ENCODE measurements around the gene MRPL1.

MRPL1 gene

DNA sequence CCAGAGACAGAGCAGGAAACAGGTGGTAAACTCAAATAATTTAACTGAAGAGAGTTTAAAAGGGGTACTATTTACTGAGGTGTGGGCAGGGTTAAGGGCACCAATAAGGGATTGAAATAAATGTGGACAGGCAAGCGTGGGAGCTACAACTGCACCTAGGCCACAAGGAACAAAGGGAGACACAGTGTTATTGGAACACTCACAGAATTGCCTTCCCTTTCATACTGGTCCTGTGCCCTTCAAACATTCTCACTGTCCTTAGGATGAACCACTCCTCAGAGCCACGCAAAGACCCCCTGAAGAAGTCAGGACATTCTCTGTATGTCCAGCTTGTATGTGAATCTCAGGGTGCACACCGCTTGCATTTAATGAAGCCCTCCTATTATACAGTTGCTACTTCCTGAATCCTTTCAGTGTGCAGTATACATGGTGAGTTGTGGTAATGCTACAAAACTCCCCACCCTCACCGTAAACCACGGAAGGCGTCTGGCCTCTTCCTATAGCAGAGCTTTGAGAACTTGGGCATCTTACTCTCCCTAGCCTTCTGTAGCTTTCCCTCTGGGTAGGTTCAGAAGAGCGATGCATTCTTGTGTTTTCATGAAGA lies 9.6 kb upstream of the MRPL1 start:
- no peaks in the 10 kb centered on the region for H3K36me3 ChIP-seq (ENCODE audit: control insufficient read depth in 1 of 2, insufficient read depth in 2 of 2, low read length in 2 of 2)
- H3K27me3 ChIP-seq (ENCODE audit: insufficient read depth, low read length) = no peaks in the 10 kb centered on the region
- H3K4me2 ChIP-seq (ENCODE audit: low read length) = no peak overlapping the region
- H3K23ac ChIP-seq (ENCODE audit: low read length) = no peak overlapping the region
- H2BK12ac ChIP-seq (ENCODE audit: low read length) = no peak overlapping the region
- no CpG with 5 or more reads among the region's 7 CpGs for WGBS (ENCODE audit: extremely low coverage, insufficient coverage, insufficient read length)
- no peaks in the 10 kb centered on the region for H3K79me1 ChIP-seq (ENCODE audit: low read length)
- no peaks in the 10 kb centered on the region for H3K79me2 ChIP-seq (ENCODE audit: control insufficient read depth, insufficient read depth, low read length, poor library complexity)
- no peak overlapping the region for H4K91ac ChIP-seq (ENCODE audit: low read depth, low read length)
- H2AK5ac ChIP-seq (ENCODE audit: low read length) = no peak overlapping the region
- H3K18ac ChIP-seq (ENCODE audit: low read length) = no peak overlapping the region
- H3K4me3 ChIP-seq (ENCODE audit: low read depth, low read length) = no peak overlapping the region
- no peak overlapping the region for H3K27ac ChIP-seq (ENCODE audit: low read depth, low read length)
- no peak overlapping the region for H2BK120ac ChIP-seq (ENCODE audit: insufficient read depth, low read length, poor library complexity)
- no peak overlapping the region for H3K9ac ChIP-seq (ENCODE audit: low read length)
- no peak overlapping the region for H2BK5ac ChIP-seq (ENCODE audit: low read depth, low read length, poor library complexity)
- no peak overlapping the region for H4K8ac ChIP-seq (ENCODE audit: low read depth, low read length)
- H3K4me1 ChIP-seq (ENCODE audit: control insufficient read depth in 1 of 2, insufficient read depth in 2 of 2, low read length in 2 of 2) = no peaks in the 10 kb centered on the region
- no peak overlapping the region for H4K12ac ChIP-seq (ENCODE audit: low read depth, low read length)
- H3K14ac ChIP-seq (ENCODE audit: low read length) = no peak overlapping the region
- DNase-seq = no peak
- H2AFZ ChIP-seq (ENCODE audit: insufficient read depth, low read length, poor library complexity) = no peak overlapping the region
- H3K4ac ChIP-seq (ENCODE audit: low read depth, low read length) = no peak overlapping the region
- H3K9me3 ChIP-seq (ENCODE audit: insufficient read depth, low read depth, low read length) = no peaks in the 10 kb centered on the region

GRCh38 chr4:77854431-77855111 lies 8.1 kb upstream of the MRPL1 start:
- no peak overlapping the region for H2BK120ac ChIP-seq (ENCODE audit: insufficient read depth, low read length, poor library complexity)
- H4K12ac ChIP-seq (ENCODE audit: low read depth, low read length) = no peak overlapping the region
- H3K79me2 ChIP-seq (ENCODE audit: control insufficient read depth, insufficient read depth, low read length, poor library complexity) = no peaks in the 10 kb centered on the region
- no CpG with 5 or more reads among the region's 7 CpGs for WGBS (ENCODE audit: extremely low coverage, insufficient coverage, insufficient read length)
- H2BK5ac ChIP-seq (ENCODE audit: low read depth, low read length, poor library complexity) = no peak overlapping the region
- H3K9ac ChIP-seq (ENCODE audit: low read length) = no peak overlapping the region
- no peak overlapping the region for H2BK12ac ChIP-seq (ENCODE audit: low read length)
- H4K91ac ChIP-seq (ENCODE audit: low read depth, low read length) = no peak overlapping the region
- no peak overlapping the region for H3K4me2 ChIP-seq (ENCODE audit: low read length)
- H3K4ac ChIP-seq (ENCODE audit: low read depth, low read length) = no peak overlapping the region
- H3K27ac ChIP-seq (ENCODE audit: low read depth, low read length) = no peak overlapping the region
- no peak overlapping the region for H3K23ac ChIP-seq (ENCODE audit: low read length)
- no peak overlapping the region for H2AFZ ChIP-seq (ENCODE audit: insufficient read depth, low read length, poor library complexity)
- no peak overlapping the region for H2AK5ac ChIP-seq (ENCODE audit: low read length)
- H3K36me3 ChIP-seq (ENCODE audit: control insufficient read depth in 1 of 2, insufficient read depth in 2 of 2, low read length in 2 of 2) = no peaks in the 10 kb centered on the region
- no peak overlapping the region for H3K4me3 ChIP-seq (ENCODE audit: low read depth, low read length)
- H3K9me3 ChIP-seq (ENCODE audit: insufficient read depth, low read depth, low read length) = no peaks in the 10 kb centered on the region
- no peak overlapping the region for H3K18ac ChIP-seq (ENCODE audit: low read length)
- H3K14ac ChIP-seq (ENCODE audit: low read length) = no peak overlapping the region
- no peaks in the 10 kb centered on the region for H3K27me3 ChIP-seq (ENCODE audit: insufficient read depth, low read length)
- H3K79me1 ChIP-seq (ENCODE audit: low read length) = no peaks in the 10 kb centered on the region
- peak in 1 of 2 donors; percentile 6 for DNase-seq
- H3K4me1 ChIP-seq (ENCODE audit: control insufficient read depth in 1 of 2, insufficient read depth in 2 of 2, low read length in 2 of 2) = no peaks in the 10 kb centered on the region
- H4K8ac ChIP-seq (ENCODE audit: low read depth, low read length) = no peak overlapping the region

DNA sequence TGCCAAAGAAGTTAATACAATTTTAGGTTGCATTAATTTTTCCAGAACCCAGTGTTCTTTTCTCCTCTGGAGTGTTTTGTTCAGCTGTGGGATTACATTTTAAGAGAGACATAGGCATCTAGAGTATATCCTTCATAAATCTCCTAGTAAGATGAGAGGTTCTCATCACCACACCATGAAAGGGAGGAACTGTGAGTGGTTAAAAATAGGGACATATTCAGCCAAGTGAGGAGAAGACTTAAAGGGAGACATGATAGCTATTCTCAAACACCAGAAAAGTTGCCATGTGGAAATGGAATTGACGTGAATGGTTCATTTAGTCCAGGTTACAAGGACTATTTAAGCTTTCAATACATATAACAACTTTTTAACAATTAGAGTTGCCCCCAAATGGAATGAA lies 6.5 kb upstream of the MRPL1 start:
- H3K27ac ChIP-seq (ENCODE audit: low read depth, low read length) = no peak overlapping the region
- no peak overlapping the region for H2BK120ac ChIP-seq (ENCODE audit: insufficient read depth, low read length, poor library complexity)
- H2BK5ac ChIP-seq (ENCODE audit: low read depth, low read length, poor library complexity) = no peak overlapping the region
- DNase-seq = no peak
- no peak overlapping the region for H2AK5ac ChIP-seq (ENCODE audit: low read length)
- H3K79me2 ChIP-seq (ENCODE audit: control insufficient read depth, insufficient read depth, low read length, poor library complexity) = no peaks in the 10 kb centered on the region
- H3K23ac ChIP-seq (ENCODE audit: low read length) = no peak overlapping the region
- H3K4me1 ChIP-seq (ENCODE audit: control insufficient read depth in 1 of 2, insufficient read depth in 2 of 2, low read length in 2 of 2) = no peaks in the 10 kb centered on the region
- H3K14ac ChIP-seq (ENCODE audit: low read length) = no peak overlapping the region
- no peak overlapping the region for H3K18ac ChIP-seq (ENCODE audit: low read length)
- no peak overlapping the region for H2BK12ac ChIP-seq (ENCODE audit: low read length)
- H3K9me3 ChIP-seq (ENCODE audit: insufficient read depth, low read depth, low read length) = no peaks in the 10 kb centered on the region
- no peak overlapping the region for H3K4me2 ChIP-seq (ENCODE audit: low read length)
- no peak overlapping the region for H3K4me3 ChIP-seq (ENCODE audit: low read depth, low read length)
- no peak overlapping the region for H2AFZ ChIP-seq (ENCODE audit: insufficient read depth, low read length, poor library complexity)
- H3K79me1 ChIP-seq (ENCODE audit: low read length) = no peaks in the 10 kb centered on the region
- no peaks in the 10 kb centered on the region for H3K27me3 ChIP-seq (ENCODE audit: insufficient read depth, low read length)
- no peak overlapping the region for H4K91ac ChIP-seq (ENCODE audit: low read depth, low read length)
- H3K4ac ChIP-seq (ENCODE audit: low read depth, low read length) = no peak overlapping the region
- no CpG with 5 or more reads among the region's 1 CpG for WGBS (ENCODE audit: extremely low coverage, insufficient coverage, insufficient read length)
- no peak overlapping the region for H4K8ac ChIP-seq (ENCODE audit: low read depth, low read length)
- H3K36me3 ChIP-seq (ENCODE audit: control insufficient read depth in 1 of 2, insufficient read depth in 2 of 2, low read length in 2 of 2) = no peaks in the 10 kb centered on the region
- no peak overlapping the region for H3K9ac ChIP-seq (ENCODE audit: low read length)
- no peak overlapping the region for H4K12ac ChIP-seq (ENCODE audit: low read depth, low read length)

DNA sequence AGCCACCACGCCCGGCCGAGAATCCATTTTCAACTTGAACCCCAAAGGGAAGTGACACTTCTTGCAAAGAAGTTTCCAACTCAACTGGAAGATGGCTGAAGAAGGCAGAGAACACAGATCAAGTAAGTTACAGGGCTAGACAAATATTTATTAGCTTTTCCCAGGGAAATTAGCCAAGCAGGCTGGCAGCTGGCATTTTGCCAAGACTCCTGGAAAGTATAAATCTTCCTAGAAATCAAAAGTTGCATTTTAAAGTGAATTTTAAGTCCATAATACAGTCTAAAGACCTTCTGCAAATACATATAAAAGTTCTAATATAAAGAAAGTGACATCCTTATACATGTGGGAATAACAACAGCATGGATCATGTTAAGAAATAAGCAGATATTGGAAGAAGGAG lies 3.4 kb upstream of the MRPL1 start:
- Histone ChIP-seq H3K4me3 (ENCODE audit: low read depth, low read length) (no peak overlapping the region), H3K18ac (ENCODE audit: low read length) (no peak overlapping the region), H2BK12ac (ENCODE audit: low read length) (no peak overlapping the region), H3K36me3 (ENCODE audit: control insufficient read depth in 1 of 2, insufficient read depth in 2 of 2, low read length in 2 of 2) (no peaks in the 10 kb centered on the region), H4K12ac (ENCODE audit: low read depth, low read length) (no peak overlapping the region), H3K27ac (ENCODE audit: low read depth, low read length) (no peak overlapping the region), H2BK120ac (ENCODE audit: insufficient read depth, low read length, poor library complexity) (no peak overlapping the region), H4K91ac (ENCODE audit: low read depth, low read length) (no peak overlapping the region), H3K79me1 (ENCODE audit: low read length) (no peaks in the 10 kb centered on the region), H3K9ac (ENCODE audit: low read length) (no peak overlapping the region), H3K4me1 (ENCODE audit: control insufficient read depth in 1 of 2, insufficient read depth in 2 of 2, low read length in 2 of 2) (peaks cover 0 to 3% of the 10 kb centered on the region in 2 experiments), H3K4me2 (ENCODE audit: low read length) (no peak overlapping the region), H3K27me3 (ENCODE audit: insufficient read depth, low read length) (no peaks in the 10 kb centered on the region), H3K14ac (ENCODE audit: low read length) (no peak overlapping the region), H3K4ac (ENCODE audit: low read depth, low read length) (no peak overlapping the region), H2AFZ (ENCODE audit: insufficient read depth, low read length, poor library complexity) (no peak overlapping the region), H2BK5ac (ENCODE audit: low read depth, low read length, poor library complexity) (no peak overlapping the region), H3K79me2 (ENCODE audit: control insufficient read depth, insufficient read depth, low read length, poor library complexity) (peaks cover 2% of the 10 kb centered on the region), H3K9me3 (ENCODE audit: insufficient read depth, low read depth, low read length) (no peaks in the 10 kb centered on the region), H3K23ac (ENCODE audit: low read length) (no peak overlapping the region), H2AK5ac (ENCODE audit: low read length) (no peak overlapping the region), H4K8ac (ENCODE audit: low read depth, low read length) (no peak overlapping the region)
- WGBS (ENCODE audit: extremely low coverage, insufficient coverage, insufficient read length) = no CpG with 5 or more reads among the region's 3 CpGs
- DNase-seq = no peak
